GM21367 (cell line): ENCODE data around the gene SCO1.
"Not testable (repeated sequence)": the region's sequence is repeated elsewhere in the genome, so short reads cannot be mapped to it uniquely, and the experiment has no call there.

Experiments
- ATAC-seq: cut with Tn5 transposase; IDR thresholded peaks from one replicate; pipeline ENCODE4 v1.9.1; 2021; ENCODE audit not compliant: unreplicated experiment

Gene SCO1

DNA sequence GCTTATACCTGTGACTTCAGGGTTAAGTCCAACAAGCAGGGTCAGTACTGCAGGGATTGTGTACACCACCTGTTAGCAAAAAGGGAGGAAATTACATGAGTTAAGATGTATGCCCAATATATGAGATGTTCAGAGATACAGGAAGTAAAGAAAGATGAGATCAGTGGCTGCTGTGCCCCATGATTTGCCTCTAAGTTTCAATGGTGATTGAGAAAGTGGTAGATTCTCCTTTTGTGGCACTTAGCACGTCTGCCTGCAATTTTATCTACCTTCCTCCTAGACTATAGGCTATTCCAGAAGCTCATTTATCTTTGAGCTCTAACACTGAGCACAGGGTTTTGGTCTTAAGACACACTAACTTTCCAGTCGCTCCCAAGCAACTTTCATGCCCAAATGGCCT, 28.9 kb upstream of the SCO1 start:
- ATAC-seq = no peak

GRCh38 chr17:10725262-10725661, 27.9 kb upstream of the SCO1 start:
- no peak for ATAC-seq

DNA sequence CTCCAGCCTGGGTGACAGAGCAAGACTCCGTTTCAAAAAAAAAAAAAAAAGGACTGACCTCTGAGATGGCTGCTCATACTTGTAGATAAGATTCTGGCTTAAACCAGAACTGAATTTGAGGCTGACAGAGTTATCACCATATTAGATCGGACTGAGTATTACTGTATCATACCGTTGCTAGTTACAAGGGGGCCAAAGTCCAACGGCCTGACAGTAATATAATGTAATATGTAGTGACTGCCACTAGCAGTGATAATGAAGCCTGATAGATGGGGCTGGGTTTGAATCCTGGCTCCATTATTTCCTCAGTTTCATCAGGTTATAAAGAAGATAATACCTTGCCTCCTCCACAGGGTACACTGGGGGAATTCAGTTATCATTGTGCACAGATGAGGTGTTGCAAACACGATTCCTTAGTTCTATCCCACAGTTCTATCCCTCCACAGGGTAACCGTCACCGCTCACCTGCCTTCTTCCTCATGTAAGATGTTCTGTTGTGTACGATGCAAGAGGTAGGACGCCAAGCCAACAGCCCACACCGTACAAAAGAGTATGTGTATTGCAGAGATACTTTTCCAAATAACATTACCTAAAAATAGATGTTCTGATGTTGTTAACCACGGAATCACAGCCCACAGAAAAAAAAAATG, 27.3 kb upstream of the SCO1 start:
- no peak for ATAC-seq

- ATAC-seq = no peak
Observed at GRCh38 chr17:10718547-10718946, 21.2 kb upstream of the SCO1 start.

- ATAC-seq = no peak
Observed at GRCh38 chr17:10716218-10716617, 18.9 kb upstream of the SCO1 start.

- ATAC-seq = no peak
Observed at GRCh38 chr17:10713318-10713717, 16.0 kb upstream of the SCO1 start.

GRCh38 chr17:10705727-10706126, 8.4 kb upstream of the SCO1 start:
- no peak for ATAC-seq

GRCh38 chr17:10702574-10702973, 5.2 kb upstream of the SCO1 start:
- no peak for ATAC-seq

DNA sequence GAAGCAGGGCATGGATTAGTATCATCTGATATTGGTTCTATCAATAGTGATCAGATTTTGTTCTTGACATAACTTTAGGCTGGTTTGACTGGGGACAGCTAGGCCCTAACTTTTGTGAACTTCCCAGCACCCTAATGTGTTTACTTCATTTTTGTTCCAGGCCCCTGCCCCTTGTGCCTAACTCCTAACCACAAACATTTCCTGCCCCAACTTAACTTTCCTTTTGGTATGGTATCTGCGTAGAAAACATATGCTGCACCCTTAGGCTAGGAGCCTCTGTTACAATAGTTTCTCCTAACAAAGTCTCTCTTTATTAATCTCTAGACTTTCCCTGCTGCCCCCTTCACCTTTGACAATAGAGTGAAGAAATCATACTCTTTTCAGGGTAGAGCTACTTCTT, 2.5 kb upstream of the SCO1 start:
- ATAC-seq = no peak

DNA sequence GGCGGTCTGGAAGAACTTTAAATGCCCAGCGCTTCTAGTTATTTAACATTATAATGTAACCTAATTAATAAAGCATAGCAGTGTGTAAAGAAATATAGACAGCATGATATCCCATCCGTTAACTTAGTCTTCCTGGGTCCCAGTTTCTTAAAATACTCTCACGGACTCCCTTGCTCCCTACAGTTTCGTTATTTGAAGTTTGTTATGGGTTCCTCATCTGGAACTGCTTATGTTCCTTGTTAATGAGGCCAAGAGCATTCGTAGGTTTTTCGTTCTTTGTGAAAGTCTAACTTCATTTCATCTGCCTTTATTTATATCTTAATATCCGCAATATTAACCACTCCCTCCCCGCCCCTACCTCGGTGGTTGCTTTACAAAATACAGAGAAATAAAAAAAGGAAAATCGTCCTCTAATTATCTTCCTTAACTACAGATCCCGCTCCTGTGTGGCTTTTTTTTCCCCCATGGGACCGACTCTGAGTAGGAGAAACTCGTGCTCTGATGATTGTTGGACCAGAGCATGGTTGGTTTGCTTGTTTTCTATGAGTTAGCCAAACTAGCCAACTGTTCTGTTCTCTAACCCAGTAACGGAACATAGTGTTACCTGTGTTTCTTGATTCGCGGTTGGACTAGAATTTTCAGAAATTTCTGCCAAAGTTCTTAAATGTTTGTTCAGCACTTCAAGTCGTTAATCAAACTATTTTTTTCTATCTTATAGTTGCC, 924 bp upstream of the SCO1 start:
- ATAC-seq = no peak

GRCh38 chr17:10695875-10696407, 1.4 kb downstream of the SCO1 start:
- not testable (repeated sequence) for ATAC-seq

GRCh38 chr17:10687499-10687898, 9.8 kb downstream of the SCO1 start:
- ATAC-seq = no peak

DNA sequence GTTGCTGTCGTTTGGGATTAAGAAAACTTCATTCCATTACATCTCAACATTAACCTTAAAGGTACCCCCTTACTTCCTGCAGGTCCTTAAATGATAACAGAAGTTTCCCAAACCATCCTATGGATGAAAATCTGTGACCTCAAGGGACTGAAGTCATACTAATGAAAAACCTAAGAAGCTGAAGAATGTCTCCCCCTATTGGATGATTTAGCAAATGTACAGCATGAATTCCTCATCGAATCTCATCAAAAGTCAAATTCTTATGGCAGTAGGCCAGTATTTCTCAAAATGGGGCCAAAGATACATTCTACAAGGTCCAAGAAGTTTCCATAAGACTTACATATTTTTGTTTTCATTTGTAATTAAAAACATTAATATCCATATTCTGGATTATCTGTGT, 13.5 kb downstream of the SCO1 start:
- no peak for ATAC-seq

- no peak for ATAC-seq
Observed at GRCh38 chr17:10681866-10682446, 15.4 kb downstream of the SCO1 start.

DNA sequence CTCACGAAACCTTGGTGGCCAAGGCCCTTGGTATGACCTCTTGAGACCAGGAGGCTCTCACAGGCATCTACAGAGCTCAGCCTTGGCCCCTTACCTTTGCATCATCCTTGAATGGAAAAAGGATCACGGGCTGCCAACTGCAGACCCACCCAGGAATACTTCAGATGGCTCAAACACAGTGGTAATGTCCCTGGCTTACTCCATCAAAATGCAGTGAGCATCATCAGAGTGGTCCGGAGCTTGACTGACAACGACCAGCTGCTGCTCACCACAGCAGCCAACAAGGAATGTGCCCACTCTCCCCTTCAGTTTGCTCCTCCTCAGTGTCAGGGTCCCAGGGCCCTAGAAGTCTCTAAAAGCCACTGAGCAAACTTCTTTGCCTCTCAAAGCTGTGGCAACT, 22.6 kb downstream of the SCO1 start:
- ATAC-seq = no peak

DNA sequence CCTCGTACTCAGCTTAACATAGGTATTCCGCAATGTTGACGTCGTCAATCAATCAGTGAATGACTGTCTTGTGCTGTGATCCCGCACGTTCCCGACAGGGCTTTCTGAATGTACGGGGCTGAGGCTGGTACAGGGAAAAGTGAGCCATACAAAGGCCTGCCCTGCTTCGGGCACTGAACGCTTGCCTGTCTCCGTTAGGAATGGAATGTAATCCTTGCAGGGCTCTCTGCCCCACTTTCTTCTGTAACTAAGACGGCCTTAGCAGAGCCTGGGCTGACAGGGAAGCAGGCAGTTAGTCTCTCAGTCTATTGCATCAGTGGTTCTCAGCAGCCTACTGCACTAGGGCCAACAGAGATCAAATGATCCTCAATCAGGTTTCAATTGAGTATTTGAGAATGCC, 24.0 kb downstream of the SCO1 start:
- no peak for ATAC-seq

DNA sequence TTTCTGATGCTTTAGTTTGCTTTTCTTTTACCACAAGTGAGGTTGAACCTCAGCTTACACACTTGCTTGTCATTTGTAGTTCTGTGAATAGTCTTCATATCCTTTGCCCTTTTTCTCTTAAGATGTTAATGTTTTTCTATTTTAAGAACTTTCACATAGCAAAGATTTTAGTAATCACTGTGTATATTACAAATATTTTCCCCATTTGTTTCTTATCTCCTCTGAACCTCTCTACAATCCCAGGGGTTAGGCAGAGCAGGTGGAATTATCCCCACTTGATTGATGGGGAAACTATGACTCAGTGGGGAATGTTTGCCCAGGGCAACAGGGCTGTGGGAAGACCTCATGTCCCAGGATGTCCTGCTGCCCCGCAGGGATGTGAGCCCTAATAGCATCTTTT, 28.6 kb downstream of the SCO1 start:
- ATAC-seq = no peak

GRCh38 chr17:10666906-10667305, 30.4 kb downstream of the SCO1 start:
- no peak for ATAC-seq

GRCh38 chr17:10664571-10664970, 32.8 kb downstream of the SCO1 start:
- no peak for ATAC-seq

- ATAC-seq = no peak
Observed at GRCh38 chr17:10663231-10663630, 34.1 kb downstream of the SCO1 start.

DNA sequence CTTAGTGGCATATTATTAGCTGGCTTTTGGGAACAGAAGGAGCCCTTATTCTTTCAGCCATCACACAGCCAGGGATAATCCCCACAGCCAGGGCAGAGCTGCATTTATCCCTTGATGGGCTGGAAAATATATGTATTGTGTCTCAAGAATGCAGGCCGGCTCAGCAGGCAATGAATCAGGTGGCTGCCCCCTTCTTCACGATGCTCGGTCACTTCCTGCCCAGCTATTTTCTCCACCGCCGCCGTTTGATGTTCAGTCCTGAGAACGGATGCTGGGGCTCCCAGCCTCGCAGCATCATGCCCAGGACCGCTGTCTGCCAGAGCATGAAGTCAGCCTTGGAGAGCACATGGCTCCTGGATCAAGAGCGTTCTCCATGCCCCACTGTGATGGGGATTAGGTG, 35.9 kb downstream of the SCO1 start:
- ATAC-seq = no peak

DNA sequence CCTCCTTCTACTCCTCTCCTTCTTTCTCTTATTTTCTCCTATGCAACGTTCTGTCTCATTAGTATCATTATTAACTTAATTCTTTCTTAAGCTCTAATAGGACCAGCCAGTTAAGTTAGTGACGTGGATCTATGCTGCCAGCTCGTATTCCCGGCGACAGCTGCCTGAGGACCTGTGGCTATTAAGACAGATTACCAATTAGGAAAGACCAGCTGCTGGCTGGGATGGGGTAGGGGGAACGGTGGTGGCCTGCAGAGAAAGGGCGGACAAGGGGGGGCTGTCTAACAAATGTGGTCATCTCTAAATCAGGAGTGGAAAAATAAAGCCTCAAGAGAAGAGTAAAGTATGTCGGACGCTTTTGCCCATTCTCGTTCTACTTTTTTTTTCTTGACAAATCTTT, 39.5 kb downstream of the SCO1 start:
- ATAC-seq = no peak
